WTC11 (cell line): ENCODE data around the gene GTF2H4.

Experiments used
- CTCF ChIP-seq: fragments of 200-600 bp; IDR thresholded peaks from 2 replicates; pipeline ENCODE4 v1.8.0; 2022; ENCODE audit warnings: antibody characterized with exemption
- FOXJ3 ChIP-seq: sonication (generic); formaldehyde crosslinking; IDR thresholded peaks from 2 replicates; pipeline ENCODE4 v1.9.0; 2021; ENCODE audit warnings: missing genetic modification reagents, mild to moderate bottlenecking, borderline replicate concordance
- GTF2I ChIP-seq: fragments of 250-450 bp; sonication (Bioruptor Pico); conservative IDR thresholded peaks from 2 replicates; pipeline ENCODE4 v1.4.0; 2021; ENCODE audit warnings: mild to moderate bottlenecking
- JUN ChIP-seq: sonication (generic); formaldehyde crosslinking; IDR thresholded peaks from 2 replicates; pipeline ENCODE4 v1.8.0; 2023; ENCODE audit warnings: mild to moderate bottlenecking, missing genetic modification reagents
- MAX ChIP-seq: sonication (generic); formaldehyde crosslinking; IDR thresholded peaks from 2 replicates; pipeline ENCODE4 v1.8.0; 2022; ENCODE audit warnings: mild to moderate bottlenecking, missing genetic modification reagents
- TEAD4 ChIP-seq: sonication (generic); formaldehyde crosslinking; IDR thresholded peaks from 2 replicates; pipeline ENCODE4 v1.8.0; 2022; ENCODE audit warnings: mild to moderate bottlenecking, missing genetic modification reagents
- ZBTB43 ChIP-seq: sonication (generic); formaldehyde crosslinking; IDR thresholded peaks from 2 replicates; pipeline ENCODE4 v1.8.1; 2023; ENCODE audit warnings: mild to moderate bottlenecking, missing genetic modification reagents

GRCh38 chr6:30957716-30958115 is 49.7 kb downstream of the GTF2H4 start:
- TF ChIP-seq ZBTB43 (CRISPR knock-in tag) (no peak), CTCF (no peak), MAX (CRISPR knock-in tag) (no peak), TEAD4 (CRISPR knock-in tag) (no peak), GTF2I (CRISPR knock-in tag) (no peak), JUN (CRISPR knock-in tag) (no peak), FOXJ3 (CRISPR knock-in tag) (no peak)
